ENCODE data around the gene SMAD9. TPM values are rescaled to one million over a fixed set of nuclear protein-coding genes. Genes with fewer than 3 reads are reported as not detected.
A peak's percentile ranks its signal among the peaks of the same experiment; 100 is the strongest.

The SMAD9 gene
- 1 to 10 TPM in 3 of 4 donors, under 1 TPM in 1; 0.88 to 7.8 (median 2.9) TPM for total RNA-seq

DNA sequence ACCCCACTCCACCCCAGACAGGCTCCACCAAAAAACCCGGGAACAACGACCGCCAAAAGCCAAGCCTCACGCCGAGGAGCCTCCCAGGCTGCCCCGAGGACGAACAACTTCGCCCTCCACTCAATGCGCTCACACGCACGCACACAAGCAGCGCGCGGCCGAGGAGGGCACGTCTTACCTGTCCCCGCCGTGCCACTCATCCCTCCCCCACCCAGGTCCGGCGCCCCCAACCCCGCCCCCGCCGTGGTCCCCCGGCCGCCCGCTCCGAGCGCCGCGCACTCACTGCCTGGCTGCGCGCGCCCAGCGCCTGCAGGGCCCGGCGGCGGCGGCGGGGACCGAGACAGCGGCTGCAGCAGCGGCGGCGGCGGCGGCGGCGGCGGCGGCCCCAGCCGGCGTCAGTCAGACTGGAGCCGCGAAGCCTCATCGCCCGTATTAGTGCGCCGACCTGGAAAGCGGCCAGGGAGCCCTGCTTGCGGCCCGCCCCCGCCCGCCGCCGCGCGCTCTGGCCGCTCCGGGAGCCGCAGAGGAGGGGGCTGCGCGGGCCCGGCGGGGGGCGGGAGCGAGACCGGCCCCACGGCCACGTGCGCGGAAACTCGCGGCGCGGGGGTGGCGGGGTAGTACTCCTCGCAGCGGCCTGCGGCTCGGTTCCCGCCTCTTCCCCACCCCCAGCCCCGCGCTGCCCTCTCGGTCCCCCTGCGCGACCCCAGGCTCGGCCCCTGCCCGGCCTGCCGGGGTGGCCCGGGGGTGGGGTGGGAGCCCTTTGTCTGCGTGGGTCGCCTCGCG lies at the start of gene SMAD9:
Gene SMAD9, minus strand, starts transcription at position 406 of the 783 bp plus-strand sequence. CDS start 40,549 bp downstream, outside the sequence.
- Histone ChIP-seq H3K36me3 (no peaks in the 10 kb centered on the region), H3K4me3 (peak within 1 kb of the TSS; percentile 45 to 77 (median 61)), H3K27ac (peak within 1 kb of the TSS; percentile 62 to 83 (median 72)), H3K9me3 (no peaks in the 10 kb centered on the region), H3K4me1 (peaks cover 0 to 37% (median 0%) of the 10 kb centered on the region in 3 donors), H3K27me3 (peaks cover 0 to 50% (median 0%) of the 10 kb centered on the region in 4 donors)
- no peak for DNase-seq
- 2% methylated on average over 32 of the region's 104 CpGs; no CpG with 5 or more reads in 1 of the 2 donors for WGBS, 2 donors
- intact Hi-C loops (cut with DNase I): no loop called here
- TF ChIP-seq, protein P1, sequence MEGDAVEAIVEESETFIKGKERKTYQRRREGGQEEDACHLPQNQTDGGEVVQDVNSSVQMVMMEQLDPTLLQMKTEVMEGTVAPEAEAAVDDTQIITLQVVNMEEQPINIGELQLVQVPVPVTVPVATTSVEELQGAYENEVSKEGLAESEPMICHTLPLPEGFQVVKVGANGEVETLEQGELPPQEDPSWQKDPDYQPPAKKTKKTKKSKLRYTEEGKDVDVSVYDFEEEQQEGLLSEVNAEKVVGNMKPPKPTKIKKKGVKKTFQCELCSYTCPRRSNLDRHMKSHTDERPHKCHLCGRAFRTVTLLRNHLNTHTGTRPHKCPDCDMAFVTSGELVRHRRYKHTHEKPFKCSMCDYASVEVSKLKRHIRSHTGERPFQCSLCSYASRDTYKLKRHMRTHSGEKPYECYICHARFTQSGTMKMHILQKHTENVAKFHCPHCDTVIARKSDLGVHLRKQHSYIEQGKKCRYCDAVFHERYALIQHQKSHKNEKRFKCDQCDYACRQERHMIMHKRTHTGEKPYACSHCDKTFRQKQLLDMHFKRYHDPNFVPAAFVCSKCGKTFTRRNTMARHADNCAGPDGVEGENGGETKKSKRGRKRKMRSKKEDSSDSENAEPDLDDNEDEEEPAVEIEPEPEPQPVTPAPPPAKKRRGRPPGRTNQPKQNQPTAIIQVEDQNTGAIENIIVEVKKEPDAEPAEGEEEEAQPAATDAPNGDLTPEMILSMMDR (IDR thresholded peaks at IDR 0.05): no peak
- no peak for TF ChIP-seq POLR2A (IDR thresholded peaks at IDR 0.05)

DNA sequence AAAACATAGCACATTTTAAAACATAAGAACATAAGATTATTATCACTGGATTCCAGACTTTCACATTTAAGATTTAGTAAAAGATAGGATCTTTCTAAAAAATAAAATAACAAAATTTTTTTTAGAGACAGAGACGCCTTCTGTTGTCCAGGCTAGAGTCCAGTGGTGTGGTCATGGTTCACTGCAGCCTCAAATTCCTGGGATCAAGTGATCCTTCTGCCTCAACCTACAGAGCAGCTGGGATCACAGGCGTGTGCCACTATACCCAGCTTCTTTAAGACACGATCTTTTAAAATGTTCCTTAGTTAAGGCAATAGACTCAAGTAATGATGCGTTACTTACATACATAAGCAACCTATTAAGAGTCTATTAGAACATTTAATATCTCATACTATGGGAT lies 46.4 kb upstream of the SMAD9 start:
- peak overlapping the region in 2 of 4 donors; percentile 7 to 19 for H3K27ac ChIP-seq
- no peaks in the 10 kb centered on the region for H3K9me3 ChIP-seq
- no peaks in the 10 kb centered on the region for H3K27me3 ChIP-seq
- TF ChIP-seq, protein P1 (IDR thresholded peaks at IDR 0.05): no peak
- no peak for TF ChIP-seq POLR2A (IDR thresholded peaks at IDR 0.05)
- DNase-seq: no peak
- H3K4me1 ChIP-seq: peaks cover 0 to 24% (median 0%) of the 10 kb centered on the region in 3 donors
- intact Hi-C loops (cut with DNase I): no loop called here
- H3K36me3 ChIP-seq: peaks cover 7 to 95% (median 15%) of the 10 kb centered on the region in 3 donors
- 89 to 92% methylated on average over 4 of the region's 4 CpGs for WGBS, 2 donors
- H3K4me3 ChIP-seq: no peak overlapping the region

DNA sequence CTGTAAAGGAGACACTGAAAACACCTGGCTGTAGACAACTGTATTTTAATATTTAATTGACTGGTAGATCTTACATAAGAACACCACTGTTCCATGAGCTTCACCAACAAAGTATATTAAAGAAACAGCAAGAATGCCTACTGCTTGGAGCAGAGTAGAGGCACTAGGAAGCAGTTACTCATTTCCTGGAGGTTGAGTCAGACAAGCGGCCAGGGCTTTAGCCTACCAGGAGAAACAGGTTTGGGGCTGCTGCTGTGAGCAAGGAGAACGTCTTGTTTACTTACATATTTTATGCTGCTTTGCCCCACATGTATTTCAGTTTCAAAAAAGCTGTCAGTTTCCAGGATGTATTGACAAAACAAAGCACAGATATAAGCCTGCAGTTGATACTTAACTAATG lies 45.7 kb upstream of the SMAD9 start:
- intact Hi-C loops (cut with DNase I): no loop called here
- DNase-seq: no peak

DNA sequence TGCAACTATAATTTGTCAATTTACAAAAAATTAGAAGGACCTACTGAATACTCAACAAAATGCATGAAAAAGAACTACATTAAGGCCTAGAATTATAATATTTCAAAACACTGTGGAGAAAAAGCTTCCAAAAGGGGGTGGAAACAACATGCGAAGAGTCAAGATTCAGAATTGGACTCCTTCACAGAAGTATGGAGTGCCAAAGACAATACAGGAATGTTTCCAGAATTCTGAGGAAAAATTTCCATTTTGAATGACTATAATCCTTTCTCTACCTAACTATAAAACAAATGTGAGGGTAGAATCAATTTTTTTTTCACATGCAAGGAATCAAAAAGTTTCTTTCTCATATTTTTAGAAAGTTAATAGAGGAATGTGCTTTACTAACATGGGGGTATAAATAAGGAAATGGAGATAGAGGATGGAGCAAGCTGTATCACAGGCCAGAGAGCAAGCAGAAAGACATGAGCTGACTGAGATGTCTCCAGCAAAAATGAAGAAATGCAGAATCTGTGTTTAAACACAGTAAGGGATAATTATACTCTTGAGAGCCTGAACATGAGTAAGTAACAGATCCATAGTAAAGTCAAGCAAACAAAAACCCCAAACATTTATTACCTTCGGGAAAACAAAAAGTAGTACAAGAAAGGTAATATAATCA lies 39.5 kb upstream of the SMAD9 start:
- 91 to 93% methylated on average over 2 of the region's 2 CpGs for WGBS, 2 donors

More for the DNA sequence above, 45.7 kb upstream of the SMAD9 start:
- H3K4me1 ChIP-seq: peaks cover 0 to 24% (median 0%) of the 10 kb centered on the region in 3 donors
- 21 to 35% methylated on average over 2 of the region's 2 CpGs for WGBS, 2 donors
- no peaks in the 10 kb centered on the region for H3K27me3 ChIP-seq
- H3K27ac ChIP-seq: peak overlapping the region in 2 of 4 donors; percentile 7 to 19
- no peak overlapping the region for H3K4me3 ChIP-seq
- H3K9me3 ChIP-seq: no peaks in the 10 kb centered on the region
- H3K36me3 ChIP-seq: peaks cover 7 to 95% (median 19%) of the 10 kb centered on the region in 3 donors
- TF ChIP-seq, protein P1 (IDR thresholded peaks at IDR 0.05): no peak
- no peak for TF ChIP-seq POLR2A (IDR thresholded peaks at IDR 0.05)

More for the DNA sequence above, 39.5 kb upstream of the SMAD9 start:
- H3K27me3 ChIP-seq: no peaks in the 10 kb centered on the region
- H3K4me3 ChIP-seq: no peak overlapping the region
- intact Hi-C loops (cut with DNase I): no loop called here
- DNase-seq: no peak
- H3K4me1 ChIP-seq: no peaks in the 10 kb centered on the region
- peaks cover 5 to 94% (median 15%) of the 10 kb centered on the region in 3 donors for H3K36me3 ChIP-seq
- TF ChIP-seq, protein P1 (IDR thresholded peaks at IDR 0.05): no peak
- no peak for TF ChIP-seq POLR2A (IDR thresholded peaks at IDR 0.05)
- H3K9me3 ChIP-seq: no peaks in the 10 kb centered on the region
- no peak overlapping the region for H3K27ac ChIP-seq

Data from esophagus squamous epithelium (tissue), 5 donors.